ENCODE data around the gene DAAM2.

Gene DAAM2

GRCh38 chr6:39848171-39848570 lies 56.0 kb downstream of the DAAM2 start:
- DNase-seq (ENCODE audit: low read depth) = no peak

DNA sequence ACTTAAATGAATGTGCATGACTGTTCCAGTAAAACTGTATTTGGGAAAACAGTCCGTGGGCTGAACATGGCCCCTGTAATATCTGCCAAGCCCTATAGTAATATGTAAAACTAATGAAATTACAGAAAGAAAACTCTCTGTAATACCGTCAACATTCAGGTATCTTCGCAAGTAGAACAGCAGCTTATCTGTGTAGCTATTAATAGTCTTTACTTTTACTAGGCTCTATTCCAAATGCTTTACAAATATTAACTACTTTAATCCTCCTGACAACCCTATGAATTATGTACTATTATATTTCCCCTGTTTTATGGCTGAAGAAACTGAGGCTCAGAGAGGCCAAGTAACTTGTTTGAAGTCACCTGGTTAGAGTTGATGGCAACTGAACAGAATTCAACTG lies 57.1 kb downstream of the DAAM2 start:
- no peak for DNase-seq (ENCODE audit: low read depth)

DNA sequence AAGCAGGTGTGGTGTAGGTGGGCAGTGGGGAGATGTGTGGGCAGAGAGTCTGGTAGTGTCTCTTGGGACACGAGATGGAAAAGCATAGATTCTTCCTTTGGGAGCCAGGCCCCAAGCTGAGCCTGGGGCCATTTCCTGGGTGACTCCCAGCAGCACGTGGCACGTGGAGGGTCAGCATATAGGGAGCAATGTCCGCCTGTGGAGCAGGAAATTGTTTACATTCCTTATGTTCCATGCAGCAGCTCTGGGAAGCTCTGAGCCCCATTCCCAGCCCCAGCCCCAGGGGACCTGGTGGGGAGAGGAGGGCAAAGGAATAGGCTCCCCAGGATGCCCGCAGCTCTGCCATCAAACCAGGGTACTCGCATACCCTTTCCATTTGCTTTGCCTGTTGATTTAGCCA lies 57.6 kb downstream of the DAAM2 start:
- no peak for DNase-seq (ENCODE audit: low read depth)

DNA sequence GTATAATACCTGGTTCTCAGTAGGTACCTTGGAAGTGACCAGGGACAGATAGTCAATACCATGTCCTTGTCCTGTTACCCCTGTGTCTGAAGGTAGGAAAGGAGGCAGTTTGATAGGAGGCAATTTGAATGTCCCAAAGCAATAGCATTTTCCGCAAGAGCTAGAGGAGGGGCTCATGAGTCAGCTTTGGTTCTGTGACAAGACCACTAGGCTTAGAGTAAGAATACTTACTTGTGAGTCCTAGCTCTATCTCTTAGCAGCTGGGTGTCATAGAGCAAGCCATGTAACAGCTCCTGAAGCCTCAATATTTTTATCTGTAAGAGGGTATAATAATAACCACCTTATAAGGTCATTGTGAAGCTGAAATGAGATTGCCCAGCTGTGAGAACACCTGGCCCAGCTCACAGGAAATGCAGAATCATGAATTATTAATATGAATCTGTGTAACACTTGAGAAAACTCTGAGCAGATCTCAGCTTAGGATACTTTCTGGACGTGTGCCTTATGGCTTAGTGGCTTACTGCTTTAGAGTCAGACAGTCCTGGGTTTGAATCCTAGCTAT lies 58.6 kb downstream of the DAAM2 start:
- DNase-seq (ENCODE audit: low read depth) = no peak

GRCh38 chr6:39851331-39851730 lies 59.2 kb downstream of the DAAM2 start:
- no peak for DNase-seq (ENCODE audit: low read depth)

- DNase-seq (ENCODE audit: low read depth) = no peak
Observed at GRCh38 chr6:39852324-39852723, 60.1 kb downstream of the DAAM2 start.

GRCh38 chr6:39853604-39854003 lies 61.4 kb downstream of the DAAM2 start:
- DNase-seq (ENCODE audit: low read depth) = no peak

DNA sequence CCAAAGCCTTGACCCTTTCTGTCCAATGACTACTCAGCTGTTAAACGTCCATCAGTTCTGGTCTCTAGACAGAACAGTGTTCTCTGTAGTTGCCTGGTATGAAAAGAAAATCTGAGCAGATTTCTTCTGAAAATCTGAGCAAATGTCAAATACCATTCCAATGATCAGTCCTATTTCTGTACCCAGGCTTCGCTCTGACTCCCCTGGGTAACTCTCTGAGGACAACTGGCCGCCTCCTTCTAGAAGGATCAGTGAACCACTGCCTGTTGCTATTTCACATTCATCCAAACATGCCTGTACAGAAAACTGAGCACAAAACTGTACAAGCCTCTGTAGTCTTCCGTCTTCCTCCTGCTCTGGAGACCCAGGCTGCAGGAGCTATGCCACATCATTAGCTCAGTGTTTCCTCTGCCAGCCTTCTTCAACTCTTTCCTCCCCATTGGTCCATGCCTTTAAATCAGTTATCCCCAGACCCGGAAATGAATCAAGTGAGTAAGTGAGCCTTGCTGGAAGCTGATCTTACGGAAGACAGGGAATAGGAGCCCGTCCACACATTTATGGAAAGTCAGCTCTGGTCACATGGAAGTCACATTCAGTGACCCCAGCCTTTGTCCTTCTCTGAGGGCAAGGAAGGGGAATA lies 63.3 kb downstream of the DAAM2 start:
- DNase-seq (ENCODE audit: low read depth) = no peak

GRCh38 chr6:39859025-39859424 lies 66.8 kb downstream of the DAAM2 start:
- no peak for DNase-seq (ENCODE audit: low read depth)

GRCh38 chr6:39861663-39862062 lies 69.5 kb downstream of the DAAM2 start:
- no peak for DNase-seq (ENCODE audit: low read depth)

GRCh38 chr6:39865011-39865888 lies 73.1 kb downstream of the DAAM2 start:
- DNase-seq (ENCODE audit: low read depth) = peak; percentile 52

DNA sequence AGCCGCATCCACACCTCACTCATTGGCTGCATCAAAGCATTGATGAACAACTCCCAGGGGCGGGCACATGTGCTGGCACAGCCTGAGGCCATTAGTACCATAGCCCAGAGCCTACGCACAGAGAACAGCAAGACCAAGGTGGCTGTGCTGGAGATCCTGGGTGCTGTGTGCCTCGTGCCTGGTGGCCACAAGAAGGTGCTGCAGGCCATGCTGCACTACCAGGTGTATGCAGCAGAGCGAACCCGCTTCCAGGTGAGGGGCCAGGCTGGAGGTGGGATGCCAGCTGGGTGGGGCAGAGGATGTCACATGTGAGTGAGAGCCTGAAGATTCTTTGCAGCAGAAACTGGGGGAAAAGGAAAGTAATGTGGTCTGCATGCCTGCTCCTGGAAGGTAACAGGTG lies 75.4 kb downstream of the DAAM2 start:
- no peak for DNase-seq (ENCODE audit: low read depth)

DNA sequence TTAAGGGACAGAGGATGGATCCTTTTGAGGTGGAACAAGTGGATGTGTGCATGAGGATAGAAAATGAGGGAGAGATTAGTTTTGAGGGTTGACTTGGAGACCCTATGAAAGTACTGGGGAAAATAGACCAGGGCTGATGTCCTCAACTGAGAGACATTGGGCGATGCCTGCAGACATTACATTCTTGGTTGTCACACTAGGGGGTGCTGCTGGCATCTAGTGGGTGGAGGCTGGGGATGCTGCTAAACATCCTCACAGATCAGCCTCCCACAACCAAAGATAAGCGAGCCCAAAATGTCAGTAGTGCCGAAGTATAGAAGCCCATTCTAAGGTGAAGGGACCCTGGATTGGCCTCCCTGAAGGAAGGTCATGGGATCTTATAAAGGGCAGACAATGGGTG lies 78.8 kb downstream of the DAAM2 start:
- DNase-seq (ENCODE audit: low read depth) = no peak

DNA sequence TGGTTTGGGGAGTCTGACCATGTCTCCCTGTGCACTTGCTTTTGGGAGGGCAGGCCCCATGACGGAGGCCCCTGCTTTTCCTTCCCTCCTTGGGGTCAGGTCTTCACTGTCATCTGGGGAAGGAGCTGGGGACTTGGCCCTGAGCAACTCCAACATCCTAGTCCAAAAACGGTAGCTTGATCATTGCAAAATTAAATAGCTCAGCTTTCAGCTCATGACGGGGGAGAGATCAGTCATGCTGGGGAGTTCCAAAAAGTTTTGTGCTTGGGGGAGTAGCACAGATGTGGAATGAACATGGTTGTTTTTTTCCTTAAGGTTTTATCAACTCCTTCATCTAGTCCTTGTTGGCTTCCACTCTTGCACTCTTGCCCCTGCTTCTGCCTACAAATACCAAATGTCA lies 81.3 kb downstream of the DAAM2 start:
- DNase-seq (ENCODE audit: low read depth) = no peak

DNA sequence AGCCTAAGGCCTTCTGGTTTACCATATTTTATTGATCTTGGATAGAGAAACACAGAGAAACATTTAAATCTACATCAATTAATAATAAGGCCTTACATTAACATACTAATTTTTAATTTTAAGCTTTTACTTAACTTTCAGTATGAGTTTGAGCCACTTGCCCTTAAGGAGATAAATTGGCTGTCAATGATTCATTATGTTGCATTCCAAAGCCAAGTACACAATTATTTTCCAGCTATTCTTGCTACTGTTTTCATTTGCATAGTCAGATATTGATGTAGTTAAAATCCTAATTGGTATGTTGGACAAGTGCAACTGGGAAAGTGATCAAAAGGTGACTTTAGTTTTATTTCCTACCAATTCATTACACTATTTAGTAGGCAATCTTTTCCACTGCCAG lies 83.9 kb downstream of the DAAM2 start:
- DNase-seq (ENCODE audit: low read depth) = no peak

DNA sequence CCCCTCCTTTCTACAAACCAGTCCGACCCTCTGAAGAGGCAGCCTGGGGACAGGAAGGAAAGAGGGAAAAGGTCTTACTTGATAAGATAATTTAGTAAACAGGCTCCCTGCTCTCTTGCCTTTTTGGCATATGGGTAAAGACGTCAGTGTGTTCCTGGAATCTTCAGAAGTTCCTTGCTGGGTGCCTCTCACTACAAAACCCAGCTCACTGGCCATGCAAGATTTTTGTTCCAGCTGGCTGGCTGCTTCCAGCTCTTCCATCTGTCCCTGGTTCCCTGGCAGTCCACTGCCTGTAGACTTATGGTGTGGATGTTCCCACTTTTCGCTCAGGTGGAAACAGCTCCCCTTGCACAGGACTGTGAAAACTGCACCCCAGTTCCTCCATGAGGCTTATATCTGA lies 84.7 kb downstream of the DAAM2 start:
- DNase-seq (ENCODE audit: low read depth) = no peak

DNA sequence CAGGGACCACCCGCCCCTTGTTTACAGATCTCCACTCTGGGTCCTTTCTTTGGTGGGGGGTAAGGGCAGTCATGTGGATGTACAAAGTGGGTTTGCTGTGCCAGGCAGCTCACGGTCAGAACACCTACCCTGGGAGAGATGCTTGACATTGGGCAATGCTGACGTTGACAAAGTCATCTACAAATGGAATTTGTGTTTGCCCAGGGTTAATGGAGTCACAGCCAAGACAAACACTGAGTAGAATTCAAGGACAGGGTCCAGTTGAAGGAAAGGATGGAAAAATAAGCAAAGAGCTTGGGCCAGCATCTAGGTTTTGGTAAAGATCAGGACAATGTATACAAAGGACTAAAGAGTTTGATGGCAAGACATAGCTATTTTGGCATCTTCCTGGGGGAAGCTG lies 87.4 kb downstream of the DAAM2 start:
- no peak for DNase-seq (ENCODE audit: low read depth)

DNA sequence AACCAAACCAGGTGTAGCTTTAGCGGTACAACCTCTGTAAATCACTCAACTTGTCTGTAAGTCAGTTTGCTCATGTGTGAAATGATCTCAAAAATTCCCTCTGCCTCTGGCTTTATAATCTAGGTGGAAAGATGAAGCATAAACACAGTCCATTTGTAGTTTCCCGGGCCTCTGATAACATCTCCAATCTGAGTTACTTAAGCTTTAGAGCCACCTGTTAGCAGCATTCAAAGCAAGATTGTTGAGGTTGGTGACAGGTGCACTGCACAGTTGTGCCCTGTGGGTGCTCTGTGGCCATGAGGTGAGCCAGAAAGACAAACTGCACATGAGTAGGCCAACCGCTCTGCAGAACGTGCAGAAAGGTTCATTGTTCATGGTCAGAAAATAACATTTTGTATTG lies 88.4 kb downstream of the DAAM2 start:
- no peak for DNase-seq (ENCODE audit: low read depth)

GRCh38 chr6:39881851-39882530 lies 89.8 kb downstream of the DAAM2 start:
- DNase-seq (ENCODE audit: low read depth) = no peak

GRCh38 chr6:39882531-39882899 lies 90.3 kb downstream of the DAAM2 start:
- no peak for DNase-seq (ENCODE audit: low read depth)

DNA sequence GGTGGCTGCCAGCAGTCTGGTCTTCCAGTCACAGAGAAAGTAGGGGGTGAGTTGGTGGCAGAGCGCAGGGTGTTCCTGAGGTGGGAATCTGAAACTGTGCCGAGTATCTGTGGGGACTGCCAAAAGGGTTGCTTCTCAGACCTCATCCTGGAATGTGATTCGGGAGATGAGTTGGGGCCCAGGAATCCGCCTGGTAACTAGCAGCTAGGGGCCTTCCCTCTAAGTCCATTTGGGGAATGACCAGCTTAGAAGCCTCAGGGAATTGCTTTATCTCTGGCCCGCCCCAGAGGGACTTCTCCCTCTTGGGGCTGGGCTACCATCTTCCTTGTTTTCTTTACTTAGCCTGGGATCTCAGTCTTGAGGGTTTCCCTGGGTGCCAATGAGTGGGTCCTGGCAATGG lies 92.5 kb downstream of the DAAM2 start:
- DNase-seq (ENCODE audit: low read depth) = no peak

DNA sequence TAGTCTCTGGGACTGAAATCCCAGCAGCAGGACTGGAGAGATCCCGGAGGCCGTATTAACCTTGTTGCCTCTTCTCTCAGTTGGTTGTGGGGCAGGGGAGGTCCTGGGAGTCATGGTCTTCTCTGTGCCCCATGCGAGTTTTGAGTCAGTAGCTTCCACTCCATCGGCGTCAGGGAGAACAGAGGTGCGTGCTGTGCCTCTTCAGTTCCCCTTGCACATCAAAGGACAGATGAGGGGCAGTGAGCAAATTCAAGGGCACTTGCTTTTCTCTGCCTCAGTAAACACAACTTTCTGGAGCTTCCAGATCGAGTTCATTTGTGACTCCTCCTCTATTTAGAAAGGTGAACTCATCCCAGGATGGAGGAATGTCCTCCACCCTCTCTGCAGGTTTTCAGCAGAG lies 93.5 kb downstream of the DAAM2 start:
- DNase-seq (ENCODE audit: low read depth) = no peak

- DNase-seq (ENCODE audit: low read depth) = no peak
Observed at GRCh38 chr6:39886871-39887270, 94.7 kb downstream of the DAAM2 start.
